ENCODE measurements around the gene C18orf32.

C18orf32 gene

GRCh38 chr18:49527631-49528327 is 40.7 kb upstream of the C18orf32 start:
- no peak for TF ChIP-seq TAF1 (IDR thresholded peaks at IDR 0.05; ENCODE audit: borderline replicate concordance, insufficient read depth, low read length)
- TF ChIP-seq POLR2AphosphoS5 (IDR thresholded peaks at IDR 0.05; ENCODE audit: low read depth, low read length): no peak
- no peak for TF ChIP-seq FOXP2 (optimal IDR thresholded peaks at IDR 0.05; ENCODE audit: borderline replicate concordance, extremely low read depth, extremely low read length, insufficient read depth)

- TF ChIP-seq FOXP2 (optimal IDR thresholded peaks at IDR 0.05; ENCODE audit: borderline replicate concordance, extremely low read depth, extremely low read length, insufficient read depth) (no peak), REST (IDR thresholded peaks at IDR 0.05; ENCODE audit: insufficient read depth in 1 of 2, low read depth in 2 of 2, low read length in 2 of 2) (no peak), SIN3A (IDR thresholded peaks at IDR 0.05; ENCODE audit: borderline replicate concordance, insufficient read depth, low read length) (no peak), TAF1 (IDR thresholded peaks at IDR 0.05; ENCODE audit: borderline replicate concordance, insufficient read depth, low read length) (no peak)
Observed at GRCh38 chr18:49525981-49526380, 38.9 kb upstream of the C18orf32 start.

GRCh38 chr18:49524951-49525350 is 37.9 kb upstream of the C18orf32 start:
- TF ChIP-seq SIN3A (IDR thresholded peaks at IDR 0.05; ENCODE audit: borderline replicate concordance, insufficient read depth, low read length) (no peak), POLR2AphosphoS5 (IDR thresholded peaks at IDR 0.05; ENCODE audit: low read depth, low read length) (no peak), FOXP2 (optimal IDR thresholded peaks at IDR 0.05; ENCODE audit: borderline replicate concordance, extremely low read depth, extremely low read length, insufficient read depth) (no peak), REST (IDR thresholded peaks at IDR 0.05; ENCODE audit: insufficient read depth in 1 of 2, low read depth in 2 of 2, low read length in 2 of 2) (no peak), TAF1 (IDR thresholded peaks at IDR 0.05; ENCODE audit: borderline replicate concordance, insufficient read depth, low read length) (no peak)

- TF ChIP-seq SIN3A (IDR thresholded peaks at IDR 0.05; ENCODE audit: borderline replicate concordance, insufficient read depth, low read length): no peak
- TF ChIP-seq TAF1 (IDR thresholded peaks at IDR 0.05; ENCODE audit: borderline replicate concordance, insufficient read depth, low read length): no peak
- no peak for TF ChIP-seq FOXP2 (optimal IDR thresholded peaks at IDR 0.05; ENCODE audit: borderline replicate concordance, extremely low read depth, extremely low read length, insufficient read depth)
- no peak for TF ChIP-seq REST (IDR thresholded peaks at IDR 0.05; ENCODE audit: insufficient read depth in 1 of 2, low read depth in 2 of 2, low read length in 2 of 2)
- no peak for TF ChIP-seq POLR2AphosphoS5 (IDR thresholded peaks at IDR 0.05; ENCODE audit: low read depth, low read length)
Observed at GRCh38 chr18:49524349-49524748, 37.3 kb upstream of the C18orf32 start.

- TF ChIP-seq FOXP2 (optimal IDR thresholded peaks at IDR 0.05; ENCODE audit: borderline replicate concordance, extremely low read depth, extremely low read length, insufficient read depth) (no peak), SIN3A (IDR thresholded peaks at IDR 0.05; ENCODE audit: borderline replicate concordance, insufficient read depth, low read length) (no peak), REST (IDR thresholded peaks at IDR 0.05; ENCODE audit: insufficient read depth in 1 of 2, low read depth in 2 of 2, low read length in 2 of 2) (no peak), POLR2AphosphoS5 (IDR thresholded peaks at IDR 0.05; ENCODE audit: low read depth, low read length) (no peak), TAF1 (IDR thresholded peaks at IDR 0.05; ENCODE audit: borderline replicate concordance, insufficient read depth, low read length) (no peak)
Observed at GRCh38 chr18:49521216-49521835, 34.3 kb upstream of the C18orf32 start.

Measured in PFSK-1 (cell line).